IMR-90 (cell line): Measurements from ENCODE around the gene ELOVL5. TPM values are rescaled to one million over a fixed set of nuclear protein-coding genes. Genes with fewer than 3 reads are reported as not detected.

Source experiments
- ATAC-seq: fragments of 200-7000 bp; cut with Tn5 transposase; 2 replicates; pipeline ENCODE4 v1.9.1; 2020; ENCODE audit warnings: low read depth, mild to moderate bottlenecking, moderate library complexity
- BruUV-seq: library from RNA; stranded (reverse); fragments of 400-500 nt; replicated peaks from 2 replicates; lab custom pipeline; 2021; lab: Mats Ljungman, UMichigan
- CTCF ChIA-PET: fragments of 300-600 bp; formaldehyde crosslinking; extraction: SDS; loops from one replicate; lab custom pipeline; 2021; ENCODE audit warnings: antibody characterized with exemption; lab: Yijun Ruan, JAX
- POLR2A ChIA-PET: fragments of 300-600 bp; sonication (Branson Sonifier 250); formaldehyde crosslinking; loops from one replicate; lab custom pipeline; 2022; ENCODE audit warnings: antibody characterized with exemption; ENCODE audit not compliant: unreplicated experiment; lab: Charles Lee
- DNase-seq: peaks from one replicate; pipeline ENCODE4 v3.0.0; 2013
- H2AFZ ChIP-seq: replicated peaks from 2 replicates; pipeline ENCODE3; 2013; ENCODE audit warnings: low read length, mild to moderate bottlenecking; ENCODE audit not compliant: poor library complexity
- H2AK5ac ChIP-seq: 2 replicates; pipeline ENCODE4 v1.6.1; 2013; ENCODE audit warnings: low read depth, low read length, inconsistent platforms
- H2AK9ac ChIP-seq: replicated peaks from 2 replicates; pipeline ENCODE3; 2013; ENCODE audit warnings: mild to moderate bottlenecking, low read depth, low read length, moderate library complexity; ENCODE audit not compliant: poor library complexity
- H2BK120ac ChIP-seq: 2 replicates; pipeline ENCODE4 v1.6.1; 2013; ENCODE audit warnings: low read depth, low read length, inconsistent platforms
- H2BK15ac ChIP-seq: 3 replicates; pipeline ENCODE4 v1.6.1; 2013; ENCODE audit warnings: low read depth, low read length, inconsistent platforms
- H2BK20ac ChIP-seq: 2 replicates; pipeline ENCODE4 v1.6.1; 2013; ENCODE audit warnings: low read depth, mild to moderate bottlenecking, inconsistent platforms, low read length, moderate library complexity
- H2BK5ac ChIP-seq: 2 replicates; pipeline ENCODE4 v1.6.1; 2013; ENCODE audit warnings: mild to moderate bottlenecking, low read depth, low read length, inconsistent platforms; ENCODE audit not compliant: poor library complexity, severe bottlenecking
- H3K14ac ChIP-seq: replicated peaks from 2 replicates; pipeline ENCODE4 v1.6.1; 2013; ENCODE audit warnings: low read depth, low read length, inconsistent platforms
- H3K18ac ChIP-seq: 2 replicates; pipeline ENCODE4 v1.6.1; 2013; ENCODE audit warnings: low read depth, low read length, control low read depth
- H3K23ac ChIP-seq: 2 replicates; pipeline ENCODE4 v1.6.1; 2013; ENCODE audit warnings: low read depth, low read length, inconsistent platforms
- H3K27ac ChIP-seq: 2 replicates; pipeline ENCODE4 v1.5.1; 2013; ENCODE audit warnings: mild to moderate bottlenecking, control low read depth, low read length; ENCODE audit not compliant: insufficient read depth
- H3K27me3 ChIP-seq: 2 replicates; pipeline ENCODE4 v1.6.1; 2013; ENCODE audit warnings: low read length; ENCODE audit not compliant: control insufficient read depth, insufficient read depth
- H3K36me3 ChIP-seq: 2 replicates; pipeline ENCODE4 v1.6.1; 2013; ENCODE audit warnings: low read length, mixed read lengths; ENCODE audit not compliant: control insufficient read depth, insufficient read depth
- H3K4ac ChIP-seq: 2 replicates; pipeline ENCODE4 v1.6.1; 2013; ENCODE audit warnings: low read depth, low read length, inconsistent platforms
- H3K4me1 ChIP-seq: 2 replicates; pipeline ENCODE4 v1.6.1; 2013; ENCODE audit warnings: low read length, mixed read lengths; ENCODE audit not compliant: control insufficient read depth, insufficient read depth
- H3K4me2 ChIP-seq: 2 replicates; pipeline ENCODE4 v1.6.1; 2013; ENCODE audit warnings: low read depth, mild to moderate bottlenecking, control low read depth, low read length, moderate library complexity
- H3K4me3 ChIP-seq: 2 replicates; pipeline ENCODE4 v1.5.1; 2013; ENCODE audit warnings: low read depth, mild to moderate bottlenecking, control low read depth, low read length, moderate library complexity; ENCODE audit not compliant: insufficient read depth
- H3K56ac ChIP-seq: 2 replicates; pipeline ENCODE4 v1.6.1; 2013; ENCODE audit warnings: low read length, inconsistent platforms; ENCODE audit not compliant: insufficient read depth; ENCODE audit errors: extremely low read depth
- H3K79me1 ChIP-seq, 2 experiments: 2 replicates each; pipeline ENCODE4 v1.6.1; 2013; ENCODE audit warnings: low read length in 2 of 2, inconsistent platforms in 1 of 2, low read depth in 1 of 2
- H3K9ac ChIP-seq: 2 replicates; pipeline ENCODE4 v1.6.1; 2013; ENCODE audit warnings: low read depth, low read length, control low read depth
- H3K9me1 ChIP-seq: 2 replicates; pipeline ENCODE4 v1.6.1; 2013; ENCODE audit warnings: low read length, inconsistent platforms; ENCODE audit not compliant: insufficient read depth
- H3K9me3 ChIP-seq: 2 replicates; pipeline ENCODE4 v1.6.1; 2013; ENCODE audit warnings: low read length; ENCODE audit not compliant: control insufficient read depth, insufficient read depth
- H4K20me1 ChIP-seq: 2 replicates; pipeline ENCODE4 v1.6.1; 2013; ENCODE audit warnings: low read length, inconsistent platforms; ENCODE audit not compliant: insufficient read depth
- H4K5ac ChIP-seq: 2 replicates; pipeline ENCODE4 v1.6.1; 2013; ENCODE audit warnings: mild to moderate bottlenecking, low read depth, low read length, control low read depth
- H4K8ac ChIP-seq, 2 experiments: 2 replicates each; pipeline ENCODE4 v1.6.1; 2013; ENCODE audit warnings: low read depth in 2 of 2, low read length in 2 of 2, control low read depth in 1 of 2, inconsistent platforms in 1 of 2
- H4K91ac ChIP-seq: 2 replicates; pipeline ENCODE4 v1.6.1; 2013; ENCODE audit warnings: low read depth, low read length, inconsistent platforms; ENCODE audit not compliant: insufficient read depth
- CEBPB ChIP-seq: IDR thresholded peaks from 2 replicates; pipeline ENCODE4 v1.6.1; 2012; ENCODE audit warnings: low read depth, low read length, improper control_type of control experiment
- POLR2A ChIP-seq: IDR thresholded peaks from 2 replicates; pipeline ENCODE4 v1.6.1; 2012; ENCODE audit warnings: mild to moderate bottlenecking, low read depth, low read length
- RFX5 ChIP-seq: IDR thresholded peaks from 2 replicates; pipeline ENCODE4 v1.8.0; 2012; ENCODE audit warnings: low read depth, mild to moderate bottlenecking, low read length, moderate library complexity
- SMC3 ChIP-seq: fragments of 150-350 bp; IDR thresholded peaks from 2 replicates; pipeline ENCODE4 v1.6.1; 2016; ENCODE audit warnings: low read depth, mild to moderate bottlenecking, antibody characterized with exemption, low read length, moderate library complexity
- WGBS, 2 experiments: methylation state at CpG; one replicate each; pipeline versions ENCODE4 v1.1.5 to v1.1.7; 2013; ENCODE audit warnings: missing lambda C conversion rate in 2 of 2; ENCODE audit not compliant: insufficient read length in 1 of 2; ENCODE audit errors: extremely low coverage in 2 of 2; 5-methylcytosine and 5-hydroxymethylcytosine counted together
- dilution Hi-C: fragments of 300-500 bp; cut with HindIII; formaldehyde crosslinking; loops from one replicate; pipeline ENCODE4 v1.14.3; 2018; ENCODE audit warnings: low sequenced_read_pairs; ENCODE audit not compliant: unreplicated experiment
- in situ Hi-C: fragments of 300-500 bp; cut with MboI; formaldehyde crosslinking; loops from 3 replicates; pipeline ENCODE4 v1.14.3; 2019; ENCODE audit warnings: low sequenced_read_pairs, inconsistent platforms, mixed read lengths
- intact Hi-C: fragments of 100-400 bp; cut with micrococcal nuclease; formaldehyde crosslinking; loops from 2 replicates; pipeline ENCODE4 v1.10.0; 2022
- polyA plus RNA-seq, 3 experiments: library from polyadenylated mRNA; depleted of rRNA; stranded (reverse); fragments of >200 nt; gene quantifications; 2 replicates each; pipeline ENCODE4 v1.2.3, GENCODE V29; 2012; ENCODE audit warnings: low replicate concordance in 1 of 3
- total RNA-seq: library from RNA; depleted of rRNA; stranded (reverse); fragments of >200 nt; gene quantifications from 2 replicates; pipeline ENCODE4 v1.2.3, GENCODE V29; 2012

Gene ELOVL5
- total and polyA plus RNA-seq, 2 of the 4 experiments (the other 2 are of a cell fraction): 32.1 to 42.3 TPM

DNA sequence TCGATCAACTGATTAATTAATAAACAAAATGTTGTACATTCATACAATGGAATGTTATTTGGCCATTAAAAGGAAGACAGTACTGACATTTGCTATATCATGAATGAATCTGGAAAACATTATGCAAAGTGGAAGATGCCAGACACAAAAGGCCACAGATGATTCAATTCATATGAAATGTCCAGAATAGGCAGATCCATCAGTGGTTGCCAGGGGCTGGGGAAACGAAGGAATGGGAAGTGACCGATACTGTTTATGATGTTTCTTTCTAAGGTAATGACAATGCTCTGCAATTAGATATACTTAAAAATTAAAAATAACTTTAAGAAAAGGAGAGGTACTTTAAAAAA is 37.2 kb downstream of the ELOVL5 start:
- H3K56ac ChIP-seq: no peak overlapping the region
- H4K91ac ChIP-seq: no peak overlapping the region
- no peaks in the 10 kb centered on the region for H3K27me3 ChIP-seq
- no peak overlapping the region for H2BK20ac ChIP-seq
- peaks cover 33 to 88% of the 10 kb centered on the region in 2 experiments for H3K79me1 ChIP-seq
- no peak overlapping the region for H3K18ac ChIP-seq
- no peaks in the 10 kb centered on the region for H3K36me3 ChIP-seq
- H4K8ac ChIP-seq: no peak overlapping the region
- peaks cover 13% of the 10 kb centered on the region for H3K9me1 ChIP-seq
- H3K4me1 ChIP-seq: peaks cover 8% of the 10 kb centered on the region
- H4K20me1 ChIP-seq: peaks cover 16% of the 10 kb centered on the region
- H3K4me2 ChIP-seq: no peak overlapping the region
- H3K9ac ChIP-seq: no peak overlapping the region
- intact Hi-C loops (no loop called here), in situ Hi-C loops (no loop called here), dilution Hi-C loops (no loop called here)
- H3K14ac ChIP-seq: no peak overlapping the region
- ATAC-seq (no peak), DNase-seq (no peak)
- H3K23ac ChIP-seq: no peak overlapping the region
- no CpG with 5 or more reads among the region's 3 CpGs for WGBS, 2 experiments
- no peak overlapping the region for H2BK5ac ChIP-seq
- H2AK9ac ChIP-seq: no peak overlapping the region
- H2BK120ac ChIP-seq: no peak overlapping the region
- BruUV-seq: no TSS peak
- ChIA-PET POLR2A (no interaction called here), CTCF (no interaction called here)
- H3K4ac ChIP-seq: no peak overlapping the region
- no peak overlapping the region for H3K4me3 ChIP-seq
- TF ChIP-seq RFX5: no peak
- TF ChIP-seq SMC3: no peak
- no peak for TF ChIP-seq CEBPB
- TF ChIP-seq POLR2A: no peak
- H2AK5ac ChIP-seq: no peak overlapping the region
- no peak overlapping the region for H3K27ac ChIP-seq
- no peak overlapping the region for H4K5ac ChIP-seq
- H2BK15ac ChIP-seq: no peak overlapping the region
- no peaks in the 10 kb centered on the region for H3K9me3 ChIP-seq
- no peak overlapping the region for H2AFZ ChIP-seq
